Heart left ventricle (tissue), 16 donors: ENCODE data around the gene ESRRG. TPM values are rescaled to one million over a fixed set of nuclear protein-coding genes. Genes with fewer than 3 reads are reported as not detected.

ENCODE experiments used
- ATAC-seq, 4 donors: fragments of 200-7000 bp; cut with Tn5 transposase; one replicate each; pipeline ENCODE4 v1.9.1; 2020 to 2022; ENCODE audit warnings: moderate library complexity in 4 of 4, mild to moderate bottlenecking in 3 of 4, moderate number of reproducible peaks in 1 of 4
- DNase-seq, 5 donors: peaks; one replicate each; pipeline ENCODE4 v3.0.0-alpha.2; 2020
- H3K27ac ChIP-seq, 12 donors: fragments of 200-600 bp; sonication (generic) in 4 of 12; one replicate each; pipeline versions ENCODE4 v1.5.0 to v1.8.0; 2016 to 2022; ENCODE audit warnings: mild to moderate bottlenecking in 2 of 12
- H3K27me3 ChIP-seq, 9 donors: fragments of 200-600 bp; sonication (generic) in 2 of 9; one replicate each; pipeline versions ENCODE4 v1.5.1 to v1.8.0; 2016 to 2022; ENCODE audit warnings: mild to moderate bottlenecking in 3 of 9
- H3K36me3 ChIP-seq, 9 donors: fragments of 200-600 bp; sonication (generic) in 2 of 9; one replicate each; pipeline versions ENCODE4 v1.5.0 to v1.8.0; 2018 to 2022; ENCODE audit warnings: mild to moderate bottlenecking in 2 of 9
- H3K4me1 ChIP-seq, 12 donors: fragments of 200-600 bp; sonication (generic) in 4 of 12; one replicate each; pipeline versions ENCODE4 v1.5.0 to v1.8.0; 2016 to 2022; ENCODE audit warnings: mild to moderate bottlenecking in 3 of 12
- H3K4me3 ChIP-seq, 12 donors: fragments of 200-600 bp; sonication (generic) in 4 of 12; one replicate each; pipeline versions ENCODE4 v1.5.0 to v1.8.0; 2017 to 2022; ENCODE audit warnings: mild to moderate bottlenecking in 9 of 12, moderate library complexity in 4 of 12
- H3K9me3 ChIP-seq, 12 donors: fragments of 200-600 bp; sonication (generic) in 4 of 12; one replicate each; pipeline versions ENCODE4 v1.5.0 to v1.8.0; 2016 to 2022; ENCODE audit warnings: mild to moderate bottlenecking in 1 of 12
- POLR2A ChIP-seq, 2 donors: fragments of 450-650 bp; IDR thresholded peaks; one replicate each; pipeline ENCODE4 v1.6.1; 2017; ENCODE audit warnings: antibody characterized with exemption in 2 of 2, mild to moderate bottlenecking in 2 of 2, moderate library complexity in 2 of 2
- WGBS, 4 donors: extraction: QIAGEN DNeasy Blood & Tissue Kit in 2 of 4; methylation state at CpG; one replicate each; pipeline versions ENCODE4 v1.1.5 to v1.1.7; 2013 to 2018; 5-methylcytosine and 5-hydroxymethylcytosine counted together
- intact Hi-C, 10 donors: fragments of 100-400 bp; cut with DNase I; formaldehyde crosslinking; loops; one replicate each; pipeline versions ENCODE4 v1.11.1 to v1.14.2; 2022
- polyA plus RNA-seq, 2 donors: library from polyadenylated mRNA; stranded (reverse); fragments of 200-250 nt; gene quantifications; one replicate each; pipeline ENCODE4 v1.2.3, GENCODE V29; 2013
- total RNA-seq, 9 donors: library from RNA; depleted of rRNA in 2 of 9; stranded (reverse); fragments of >200 nt in 2 of 9; fragmentation: NEBNext Ultra II Directional in 3 of 9; extraction: Animal tissue kit (Norgen Biotek cat#: 25700) in 3 of 9; gene quantifications; one replicate each; pipeline versions ENCODE4 v1.1.0 to v1.2.4, GENCODE V29; 2016 to 2023
- TF ChIP-seq, protein P1 (sequence below), 12 donors: fragments of 200-600 bp; sonication (generic) in 4 of 12; IDR thresholded peaks; one replicate each; pipeline versions ENCODE4 v1.5.0 to v1.8.0; 2018 to 2022; ENCODE audit warnings: antibody characterized with exemption in 12 of 12, mild to moderate bottlenecking in 5 of 12
- donor health status: ischemic (EF 13 %, LVEDD 7.1; RV severe dilation, severe dysfunction).
- donor health status: healthy with polysubstance abuse.
- donor health status: DM: no; HTN: yes; CAD: no.
- donor health status: DM: no; HTN: no; CAD: no.
- donor health status: ischemic (EF 25% LVEDD 6.9; RV normal size, moderate dysfunction).
- donor health status: ischemic (EF 25% LVEDD 5.7; RV mildly dilated, moderate dysfunction).
- donor health status: healthy.
- donor health status: DM: yes; HTN: yes; CAD: no.
- donor health status: ischemic (EF 35%, LVEDD 5.7; RV mildly dilated, moderate dysfunction).
- donor health status: nonischemic (EF 11% LVEDD 7.7; RV severe dilation, severe dysfunction).
- donor health status: DM: yes; HTN: yes; CAD: no.
- donor health status: PGD.
- donor health status: ischemic (EF 29% LVEDD 5.4; RV normal size, mild dysfunction).
- donor health status: nonischemic (EF 23%, LVEDD 6.1; RV moderate dilation, normal function).

ESRRG gene
- total and polyA plus RNA-seq, 11 donors = 5.4 to 45.2 (median 31.3) TPM

DNA sequence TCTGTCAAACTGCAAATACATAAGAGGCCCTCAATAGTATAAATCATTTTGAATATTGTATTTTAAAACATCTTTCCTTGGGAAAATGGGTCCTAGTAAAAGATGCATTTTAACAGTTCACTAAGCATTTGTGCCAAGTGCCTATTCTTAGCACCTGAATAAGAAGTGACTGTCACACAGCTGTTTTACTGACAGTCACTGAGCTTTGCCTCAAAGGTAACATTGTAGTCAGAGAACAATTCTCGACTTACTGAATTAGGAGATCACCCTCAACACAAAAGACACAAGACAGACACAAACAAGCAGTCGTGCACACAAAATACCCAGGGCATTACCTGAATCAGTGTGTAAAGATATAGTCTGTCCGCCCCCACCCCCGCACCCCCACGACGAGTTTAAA lies 408 bp downstream of the ESRRG start:
- peak; percentile 50 to 70 (median 64) for ATAC-seq
- intact Hi-C loops = loop anchor here in 3 of 10 donors (5.0 to 10.0 kb wide), 3 partner anchors 118 to 408 kb away; no protein-coding TSS in a partner anchor
- no peaks in the 10 kb centered on the region for H3K36me3 ChIP-seq
- 2 to 7% (median 5%) methylated on average over 6 of the region's 6 CpGs for WGBS, 4 donors
- DNase-seq = no peak
- TF ChIP-seq POLR2A (IDR thresholded peaks at IDR 0.05) = no peak
- TF ChIP-seq, protein P1, sequence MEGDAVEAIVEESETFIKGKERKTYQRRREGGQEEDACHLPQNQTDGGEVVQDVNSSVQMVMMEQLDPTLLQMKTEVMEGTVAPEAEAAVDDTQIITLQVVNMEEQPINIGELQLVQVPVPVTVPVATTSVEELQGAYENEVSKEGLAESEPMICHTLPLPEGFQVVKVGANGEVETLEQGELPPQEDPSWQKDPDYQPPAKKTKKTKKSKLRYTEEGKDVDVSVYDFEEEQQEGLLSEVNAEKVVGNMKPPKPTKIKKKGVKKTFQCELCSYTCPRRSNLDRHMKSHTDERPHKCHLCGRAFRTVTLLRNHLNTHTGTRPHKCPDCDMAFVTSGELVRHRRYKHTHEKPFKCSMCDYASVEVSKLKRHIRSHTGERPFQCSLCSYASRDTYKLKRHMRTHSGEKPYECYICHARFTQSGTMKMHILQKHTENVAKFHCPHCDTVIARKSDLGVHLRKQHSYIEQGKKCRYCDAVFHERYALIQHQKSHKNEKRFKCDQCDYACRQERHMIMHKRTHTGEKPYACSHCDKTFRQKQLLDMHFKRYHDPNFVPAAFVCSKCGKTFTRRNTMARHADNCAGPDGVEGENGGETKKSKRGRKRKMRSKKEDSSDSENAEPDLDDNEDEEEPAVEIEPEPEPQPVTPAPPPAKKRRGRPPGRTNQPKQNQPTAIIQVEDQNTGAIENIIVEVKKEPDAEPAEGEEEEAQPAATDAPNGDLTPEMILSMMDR (IDR thresholded peaks at IDR 0.05) = no peak
- H3K27me3 ChIP-seq = peaks cover 0 to 35% (median 6%) of the 10 kb centered on the region in 9 donors
- peaks cover 0 to 15% (median 0%) of the 10 kb centered on the region in 12 donors for H3K4me1 ChIP-seq
- peak overlapping the region in 10 of 12 donors; percentile 35 to 70 (median 48) for H3K27ac ChIP-seq
- H3K9me3 ChIP-seq = no peaks in the 10 kb centered on the region
- H3K4me3 ChIP-seq = peak overlapping the region; percentile 19 to 60 (median 50)

DNA sequence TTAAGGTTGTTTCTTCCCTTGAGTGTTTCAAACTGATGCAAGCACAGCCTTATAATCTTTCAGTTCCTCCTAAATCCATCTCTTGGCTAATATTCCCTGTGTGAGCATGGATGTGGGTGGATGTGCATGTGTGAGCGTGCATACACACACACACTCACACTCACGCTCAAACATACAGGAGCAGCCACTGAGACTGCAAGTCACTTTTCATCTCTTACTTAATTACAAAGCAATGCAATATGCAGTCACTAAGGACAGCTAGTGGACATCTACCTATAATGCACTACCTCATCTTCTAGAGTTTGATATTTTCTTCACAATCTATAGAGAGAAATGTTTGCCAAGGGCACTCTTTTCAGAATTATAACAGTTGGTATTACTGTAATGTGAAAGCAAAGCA lies 1.4 kb downstream of the ESRRG start:
- intact Hi-C loops = loop anchor here in 3 of 10 donors (5.0 to 10.0 kb wide), 3 partner anchors 117 to 407 kb away; no protein-coding TSS in a partner anchor
- no peaks in the 10 kb centered on the region for H3K36me3 ChIP-seq
- H3K27ac ChIP-seq = peak overlapping the region in 10 of 12 donors; percentile 17 to 70 (median 48)
- ATAC-seq = peak in 3 of 4 donors; percentile 27 to 64 (median 59)
- H3K9me3 ChIP-seq = no peaks in the 10 kb centered on the region
- WGBS, 4 donors = 34 to 50% (median 40%) methylated on average over 2 of the region's 2 CpGs
- peaks cover 0 to 17% (median 0%) of the 10 kb centered on the region in 12 donors for H3K4me1 ChIP-seq
- no peak for TF ChIP-seq POLR2A (IDR thresholded peaks at IDR 0.05)
- TF ChIP-seq, protein P1 (IDR thresholded peaks at IDR 0.05) = peak in 1 of 12 donors; percentile 14
- no peak for DNase-seq
- peaks cover 0 to 35% (median 6%) of the 10 kb centered on the region in 9 donors for H3K27me3 ChIP-seq
- peak overlapping the region in 11 of 12 donors; percentile 4 to 60 (median 52) for H3K4me3 ChIP-seq

DNA sequence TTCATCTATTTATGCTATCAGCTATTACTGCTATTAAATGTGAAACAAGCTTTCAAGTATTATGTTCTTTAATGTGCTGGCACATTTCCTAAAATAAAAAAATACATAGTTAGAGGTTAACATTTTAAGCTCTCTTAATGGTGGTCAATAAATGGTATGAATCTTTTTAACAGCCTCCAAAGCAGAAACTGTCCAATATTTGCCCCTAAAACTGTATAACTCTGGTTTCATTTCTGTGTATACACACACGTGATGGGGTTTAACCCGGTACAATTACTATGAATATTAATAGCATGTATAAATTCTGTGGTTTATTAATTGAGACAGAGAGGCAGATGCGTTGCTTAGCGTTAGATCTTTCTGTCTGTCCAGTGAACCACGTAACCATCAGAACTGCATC lies 2.2 kb downstream of the ESRRG start:
- DNase-seq = no peak
- Histone ChIP-seq H3K27ac (peak overlapping the region in 8 of 12 donors; percentile 0 to 70 (median 48)), H3K4me3 (peak overlapping the region in 11 of 12 donors; percentile 4 to 60 (median 52)), H3K36me3 (no peaks in the 10 kb centered on the region), H3K9me3 (no peaks in the 10 kb centered on the region), H3K27me3 (peaks cover 0 to 34% (median 6%) of the 10 kb centered on the region in 9 donors), H3K4me1 (peaks cover 0 to 17% (median 0%) of the 10 kb centered on the region in 12 donors)
- TF ChIP-seq, protein P1 (IDR thresholded peaks at IDR 0.05) = no peak
- TF ChIP-seq POLR2A (IDR thresholded peaks at IDR 0.05) = no peak
- WGBS, 4 donors = 41 to 60% (median 45%) methylated on average over 5 of the region's 5 CpGs
- ATAC-seq = no peak
- intact Hi-C loops = loop anchor here in 3 of 10 donors (5.0 to 10.0 kb wide), 3 partner anchors 116 to 406 kb away; no protein-coding TSS in a partner anchor

DNA sequence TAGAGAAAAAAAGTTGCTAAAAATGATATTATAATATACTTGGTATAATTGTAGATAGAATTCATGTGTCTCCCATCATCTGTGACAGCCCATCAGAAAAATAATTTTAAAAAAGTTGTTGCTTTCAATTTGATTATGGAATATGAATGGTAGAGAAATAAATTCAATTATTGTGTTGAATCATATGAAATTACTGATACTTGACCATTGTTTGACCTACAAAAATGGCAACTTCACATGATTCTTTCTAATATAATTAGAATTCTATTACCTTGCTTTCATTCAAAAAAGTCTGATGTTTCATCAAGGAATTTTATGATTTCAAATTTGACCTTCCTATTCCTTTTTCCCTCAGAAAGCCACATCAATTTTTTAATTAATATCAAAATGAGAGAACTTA lies 11.5 kb downstream of the ESRRG start:
- ATAC-seq = no peak

More for the DNA sequence above, 11.5 kb downstream of the ESRRG start:
- intact Hi-C loops = no loop called here
- H3K27ac ChIP-seq = no peak overlapping the region
- H3K4me1 ChIP-seq = peaks cover 0 to 35% (median 0%) of the 10 kb centered on the region in 12 donors
- H3K36me3 ChIP-seq = no peaks in the 10 kb centered on the region
- no peak for TF ChIP-seq POLR2A (IDR thresholded peaks at IDR 0.05)
- TF ChIP-seq, protein P1 (IDR thresholded peaks at IDR 0.05) = no peak
- no peaks in the 10 kb centered on the region for H3K9me3 ChIP-seq
- no peaks in the 10 kb centered on the region for H3K27me3 ChIP-seq
- H3K4me3 ChIP-seq = no peak overlapping the region
- no peak for DNase-seq
